ENCODE data around the gene LITAFD. TPM values are rescaled to one million over a fixed set of nuclear protein-coding genes. Genes with fewer than 3 reads are reported as not detected.
A peak's percentile ranks its signal among the peaks of the same experiment; 100 is the strongest.
"Not testable (repeated sequence)": the region's sequence is repeated elsewhere in the genome, so short reads cannot be mapped to it uniquely, and the experiment has no call there.

Gene LITAFD
- total and polyA plus RNA-seq, 4 donors, result not detected

DNA sequence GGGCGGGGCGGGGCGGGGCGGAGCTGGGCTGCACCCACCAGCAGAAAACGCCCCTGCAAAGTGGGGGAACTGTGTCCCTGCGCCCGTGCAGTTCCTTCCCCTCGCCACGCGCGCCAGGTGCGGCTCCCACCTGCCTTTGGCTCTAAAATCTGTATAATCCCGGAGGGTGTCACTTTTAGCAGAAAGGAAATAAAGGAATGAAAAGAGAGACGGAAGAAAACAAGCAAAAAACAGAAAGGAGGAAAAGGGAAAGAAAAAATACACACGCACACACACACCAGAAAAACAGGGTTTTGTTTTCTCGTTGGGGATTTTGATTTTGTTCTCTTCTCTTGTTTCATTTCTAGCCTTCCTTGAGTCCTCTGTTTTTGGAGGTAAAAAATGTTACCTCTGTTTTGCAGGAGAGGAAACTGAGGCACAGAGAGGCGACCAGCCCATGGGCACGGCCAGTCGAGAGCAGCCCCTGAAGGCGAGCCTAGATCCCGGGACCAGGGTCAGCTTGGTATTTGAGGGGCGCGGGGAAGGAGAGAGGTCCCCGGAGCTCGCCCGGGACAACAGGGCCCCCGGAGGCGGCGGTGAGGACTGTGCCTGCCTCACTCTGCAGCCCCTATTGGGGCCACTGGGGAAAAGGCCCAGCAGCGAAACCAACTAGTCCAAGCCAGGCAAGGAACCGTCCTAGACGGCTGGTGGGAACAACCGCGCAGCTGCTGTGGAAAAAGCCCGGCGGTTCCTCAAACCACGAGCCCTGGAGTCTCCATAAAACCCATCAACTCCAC lies 12.8 kb upstream of the LITAFD start:
- peak in 1 of 3 donors; percentile 31 for DNase-seq
- TF ChIP-seq, protein P1, sequence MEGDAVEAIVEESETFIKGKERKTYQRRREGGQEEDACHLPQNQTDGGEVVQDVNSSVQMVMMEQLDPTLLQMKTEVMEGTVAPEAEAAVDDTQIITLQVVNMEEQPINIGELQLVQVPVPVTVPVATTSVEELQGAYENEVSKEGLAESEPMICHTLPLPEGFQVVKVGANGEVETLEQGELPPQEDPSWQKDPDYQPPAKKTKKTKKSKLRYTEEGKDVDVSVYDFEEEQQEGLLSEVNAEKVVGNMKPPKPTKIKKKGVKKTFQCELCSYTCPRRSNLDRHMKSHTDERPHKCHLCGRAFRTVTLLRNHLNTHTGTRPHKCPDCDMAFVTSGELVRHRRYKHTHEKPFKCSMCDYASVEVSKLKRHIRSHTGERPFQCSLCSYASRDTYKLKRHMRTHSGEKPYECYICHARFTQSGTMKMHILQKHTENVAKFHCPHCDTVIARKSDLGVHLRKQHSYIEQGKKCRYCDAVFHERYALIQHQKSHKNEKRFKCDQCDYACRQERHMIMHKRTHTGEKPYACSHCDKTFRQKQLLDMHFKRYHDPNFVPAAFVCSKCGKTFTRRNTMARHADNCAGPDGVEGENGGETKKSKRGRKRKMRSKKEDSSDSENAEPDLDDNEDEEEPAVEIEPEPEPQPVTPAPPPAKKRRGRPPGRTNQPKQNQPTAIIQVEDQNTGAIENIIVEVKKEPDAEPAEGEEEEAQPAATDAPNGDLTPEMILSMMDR (IDR thresholded peaks at IDR 0.05; ENCODE audit: control extremely low read depth, extremely low read depth), result no peak
- Histone ChIP-seq H3K27ac (ENCODE audit: low read depth in 1 of 2, low read length in 1 of 2) (peak overlapping the region in 1 of 2 donors; percentile 66), H3K4me3 (no peak overlapping the region), H3K9me3 (ENCODE audit: control insufficient read depth in 4 of 4, insufficient read depth in 3 of 4, low read length in 3 of 4) (no peaks in the 10 kb centered on the region), H3K4me1 (ENCODE audit: control insufficient read depth in 5 of 5, insufficient read depth in 5 of 5, low read length in 5 of 5) (peaks cover 0 to 28% (median 11%) of the 10 kb centered on the region in 5 donors), H3K27me3 (ENCODE audit: control insufficient read depth in 3 of 3, insufficient read depth in 3 of 3, low read length in 2 of 3) (no peaks in the 10 kb centered on the region), H3K9ac (ENCODE audit: insufficient read depth in 1 of 2, low read length in 2 of 2) (peak overlapping the region in 1 of 2 donors; percentile 65), H3K36me3 (ENCODE audit: control insufficient read depth in 4 of 4, insufficient read depth in 4 of 4, low read length in 4 of 4) (no peaks in the 10 kb centered on the region)
- no peak for ATAC-seq (ENCODE audit: insufficient read depth, low FRiP score)
- 23 to 28% methylated on average over 36 to 37 of the region's 37 CpGs for WGBS, 2 donors

- H3K4me3 ChIP-seq; H3K27ac ChIP-seq (ENCODE audit: low read depth in 1 of 2, low read length in 1 of 2); DNase-seq; ATAC-seq (ENCODE audit: insufficient read depth, low FRiP score); H3K27me3 ChIP-seq (ENCODE audit: control insufficient read depth in 3 of 3, insufficient read depth in 3 of 3, low read length in 2 of 3); H3K9me3 ChIP-seq (ENCODE audit: control insufficient read depth in 4 of 4, insufficient read depth in 3 of 4, low read length in 3 of 4); H3K36me3 ChIP-seq (ENCODE audit: control insufficient read depth in 4 of 4, insufficient read depth in 4 of 4, low read length in 4 of 4); H3K9ac ChIP-seq (ENCODE audit: insufficient read depth in 1 of 2, low read length in 2 of 2): not testable (repeated sequence)
- 96 to 97% methylated on average over 10 of the region's 10 CpGs for WGBS, 2 donors
- H3K4me1 ChIP-seq (ENCODE audit: control insufficient read depth in 5 of 5, insufficient read depth in 5 of 5, low read length in 5 of 5), result peaks cover 0 to 27% (median 6%) of the 10 kb centered on the region in 5 donors
Observed at GRCh38 chr16:8869988-8870241, 12.2 kb upstream of the LITAFD start.

DNA sequence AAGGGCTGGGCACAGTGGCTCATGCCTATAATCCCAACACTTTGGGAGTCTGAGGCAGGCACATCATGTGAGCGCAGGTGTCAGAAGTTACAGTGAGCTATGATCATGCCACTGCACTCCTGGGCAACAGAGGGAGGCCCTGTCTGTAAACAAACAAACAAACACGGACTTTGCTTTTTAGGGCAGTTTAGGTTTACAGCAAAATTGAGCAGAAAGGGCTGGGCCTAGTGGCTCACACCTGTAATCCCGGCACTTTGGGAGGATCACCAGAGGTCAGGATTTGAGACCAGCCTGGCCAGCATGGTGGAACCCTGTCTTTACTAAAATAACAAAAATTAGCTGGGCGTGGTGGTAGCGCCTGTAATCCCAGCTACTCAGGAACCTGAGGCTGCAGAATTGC lies 10.1 kb upstream of the LITAFD start:
- DNase-seq (no peak), ATAC-seq (ENCODE audit: insufficient read depth, low FRiP score) (no peak)
- Histone ChIP-seq H3K9me3 (ENCODE audit: control insufficient read depth in 4 of 4, insufficient read depth in 3 of 4, low read length in 3 of 4) (no peaks in the 10 kb centered on the region), H3K4me3 (no peak overlapping the region), H3K36me3 (ENCODE audit: control insufficient read depth in 4 of 4, insufficient read depth in 4 of 4, low read length in 4 of 4) (no peaks in the 10 kb centered on the region), H3K27me3 (ENCODE audit: control insufficient read depth in 3 of 3, insufficient read depth in 3 of 3, low read length in 2 of 3) (no peaks in the 10 kb centered on the region), H3K27ac (ENCODE audit: low read depth in 1 of 2, low read length in 1 of 2) (no peak overlapping the region), H3K4me1 (ENCODE audit: control insufficient read depth in 5 of 5, insufficient read depth in 5 of 5, low read length in 5 of 5) (peaks cover 0 to 14% (median 1%) of the 10 kb centered on the region in 5 donors), H3K9ac (ENCODE audit: insufficient read depth in 1 of 2, low read length in 2 of 2) (no peak overlapping the region)
- TF ChIP-seq, protein P1 (IDR thresholded peaks at IDR 0.05; ENCODE audit: control extremely low read depth, extremely low read depth), result no peak
- 94 to 95% methylated on average over 5 of the region's 5 CpGs for WGBS, 2 donors

- no peaks in the 10 kb centered on the region for H3K27me3 ChIP-seq (ENCODE audit: control insufficient read depth in 3 of 3, insufficient read depth in 3 of 3, low read length in 2 of 3)
- TF ChIP-seq, protein P1 (IDR thresholded peaks at IDR 0.05; ENCODE audit: control extremely low read depth, extremely low read depth), result no peak
- H3K27ac ChIP-seq (ENCODE audit: low read depth in 1 of 2, low read length in 1 of 2), result no peak overlapping the region
- DNase-seq (no peak), ATAC-seq (ENCODE audit: insufficient read depth, low FRiP score) (no peak)
- H3K9ac ChIP-seq (ENCODE audit: insufficient read depth in 1 of 2, low read length in 2 of 2), result no peak overlapping the region
- 89 to 90% methylated on average over 22 of the region's 22 CpGs for WGBS, 2 donors
- H3K4me3 ChIP-seq, result no peak overlapping the region
- H3K4me1 ChIP-seq (ENCODE audit: control insufficient read depth in 5 of 5, insufficient read depth in 5 of 5, low read length in 5 of 5), result peaks cover 0 to 6% (median 3%) of the 10 kb centered on the region in 5 donors
- H3K36me3 ChIP-seq (ENCODE audit: control insufficient read depth in 4 of 4, insufficient read depth in 4 of 4, low read length in 4 of 4), result no peaks in the 10 kb centered on the region
- no peaks in the 10 kb centered on the region for H3K9me3 ChIP-seq (ENCODE audit: control insufficient read depth in 4 of 4, insufficient read depth in 3 of 4, low read length in 3 of 4)
Observed at GRCh38 chr16:8872967-8873865, 8.9 kb upstream of the LITAFD start.

- not testable (repeated sequence) for H3K9ac ChIP-seq (ENCODE audit: insufficient read depth in 1 of 2, low read length in 2 of 2); DNase-seq
Observed at GRCh38 chr16:8873866-8874195, 8.3 kb upstream of the LITAFD start.

More at GRCh38 chr16:8873866-8874195, 8.3 kb upstream of the LITAFD start:
- not testable (repeated sequence) for ATAC-seq (ENCODE audit: insufficient read depth, low FRiP score); H3K27ac ChIP-seq (ENCODE audit: low read depth in 1 of 2, low read length in 1 of 2); H3K4me3 ChIP-seq; H3K9me3 ChIP-seq (ENCODE audit: control insufficient read depth in 4 of 4, insufficient read depth in 3 of 4, low read length in 3 of 4); H3K36me3 ChIP-seq (ENCODE audit: control insufficient read depth in 4 of 4, insufficient read depth in 4 of 4, low read length in 4 of 4); H3K4me1 ChIP-seq (ENCODE audit: control insufficient read depth in 5 of 5, insufficient read depth in 5 of 5, low read length in 5 of 5); H3K27me3 ChIP-seq (ENCODE audit: control insufficient read depth in 3 of 3, insufficient read depth in 3 of 3, low read length in 2 of 3)
- WGBS, 2 donors, result 93 to 95% methylated on average over 7 of the region's 7 CpGs
